GM12873 (cell line): ENCODE data around the gene ASCC1.

Experiments used
- TF ChIP-seq, protein P1 (sequence below): IDR thresholded peaks from 2 replicates; pipeline ENCODE4 v1.5.1; 2012; ENCODE audit warnings: low read depth, mild to moderate bottlenecking, moderate library complexity, low read length, control low read depth; ENCODE audit not compliant: insufficient read depth; ENCODE audit errors: missing control alignments

Gene ASCC1

DNA sequence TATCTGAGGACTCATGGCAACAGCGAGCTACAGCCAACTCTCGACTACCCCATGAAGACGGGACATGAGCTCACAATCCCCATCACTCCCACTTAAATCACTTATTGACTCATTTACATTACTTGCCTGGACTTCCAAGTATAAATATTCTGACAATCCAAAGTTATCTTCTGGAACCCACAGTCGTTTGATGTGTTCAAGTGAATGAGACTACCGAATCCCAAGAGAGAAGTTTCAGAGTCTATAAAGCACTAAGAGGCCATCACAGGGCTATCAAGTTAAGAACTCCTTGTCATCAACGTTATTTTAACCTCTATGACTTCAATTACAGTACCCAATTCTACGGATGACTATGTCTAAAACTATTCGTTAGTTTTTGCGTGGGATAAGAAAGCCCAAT is 11.8 kb downstream of the ASCC1 start:
- TF ChIP-seq, protein P1, sequence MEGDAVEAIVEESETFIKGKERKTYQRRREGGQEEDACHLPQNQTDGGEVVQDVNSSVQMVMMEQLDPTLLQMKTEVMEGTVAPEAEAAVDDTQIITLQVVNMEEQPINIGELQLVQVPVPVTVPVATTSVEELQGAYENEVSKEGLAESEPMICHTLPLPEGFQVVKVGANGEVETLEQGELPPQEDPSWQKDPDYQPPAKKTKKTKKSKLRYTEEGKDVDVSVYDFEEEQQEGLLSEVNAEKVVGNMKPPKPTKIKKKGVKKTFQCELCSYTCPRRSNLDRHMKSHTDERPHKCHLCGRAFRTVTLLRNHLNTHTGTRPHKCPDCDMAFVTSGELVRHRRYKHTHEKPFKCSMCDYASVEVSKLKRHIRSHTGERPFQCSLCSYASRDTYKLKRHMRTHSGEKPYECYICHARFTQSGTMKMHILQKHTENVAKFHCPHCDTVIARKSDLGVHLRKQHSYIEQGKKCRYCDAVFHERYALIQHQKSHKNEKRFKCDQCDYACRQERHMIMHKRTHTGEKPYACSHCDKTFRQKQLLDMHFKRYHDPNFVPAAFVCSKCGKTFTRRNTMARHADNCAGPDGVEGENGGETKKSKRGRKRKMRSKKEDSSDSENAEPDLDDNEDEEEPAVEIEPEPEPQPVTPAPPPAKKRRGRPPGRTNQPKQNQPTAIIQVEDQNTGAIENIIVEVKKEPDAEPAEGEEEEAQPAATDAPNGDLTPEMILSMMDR = no peak

DNA sequence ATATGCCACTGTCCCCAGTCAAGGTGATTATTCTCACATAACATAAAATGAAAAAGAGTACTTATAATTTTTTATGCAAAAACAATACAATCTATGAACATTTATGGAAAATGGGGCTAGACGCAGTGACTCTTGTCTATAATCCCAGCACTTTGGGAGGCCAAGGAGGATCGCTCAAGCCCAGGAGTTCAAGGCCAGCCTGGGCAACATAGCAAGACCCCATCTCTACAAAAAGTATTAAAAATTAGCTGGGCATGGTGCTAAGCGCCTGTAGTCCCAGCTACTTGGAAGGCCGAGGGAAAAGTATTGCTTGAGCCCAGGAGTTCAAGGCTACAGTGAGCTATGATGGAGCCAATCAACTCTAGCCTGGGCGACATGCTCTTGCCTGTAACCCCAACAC is 14.8 kb downstream of the ASCC1 start:
- TF ChIP-seq, protein P1 = no peak

DNA sequence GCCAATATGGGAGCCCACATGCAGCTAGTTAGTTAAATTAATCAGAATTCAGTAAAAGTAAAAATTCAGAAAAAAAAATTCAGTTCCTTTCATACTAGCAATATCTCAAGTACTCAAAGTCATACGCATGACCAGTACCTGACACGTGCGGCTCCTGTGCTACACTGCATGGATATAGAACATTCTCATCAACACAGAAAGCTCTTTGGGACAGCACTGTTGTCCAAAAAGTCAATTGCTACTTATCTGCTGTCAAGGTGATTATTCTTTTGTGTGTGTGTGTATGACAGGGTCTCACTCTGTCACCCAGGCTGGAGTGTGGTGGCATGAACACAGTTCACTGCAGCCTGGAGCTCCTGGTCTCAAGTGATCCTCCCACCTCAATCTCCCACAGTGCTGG is 15.2 kb downstream of the ASCC1 start:
- TF ChIP-seq, protein P1 = no peak

DNA sequence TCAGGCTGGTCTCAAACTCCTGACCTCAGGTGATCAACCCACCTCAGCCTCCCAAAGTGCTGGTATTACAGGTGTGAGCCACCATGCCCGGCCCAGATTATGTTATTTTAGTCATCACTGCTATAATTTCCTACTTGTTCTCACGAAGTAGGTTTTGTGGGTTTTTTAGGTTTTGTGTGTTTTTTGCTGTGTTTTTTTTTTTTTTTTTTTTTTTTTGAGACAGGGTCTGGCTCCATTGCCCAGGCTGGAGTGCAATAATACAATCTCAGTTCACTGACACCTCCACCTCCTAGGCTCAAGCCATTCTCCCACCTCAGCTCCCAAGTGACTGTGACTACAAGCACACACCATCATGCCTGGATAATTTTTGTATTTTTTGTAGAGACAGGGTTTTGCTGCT is 21.1 kb downstream of the ASCC1 start:
- TF ChIP-seq, protein P1 = no peak

DNA sequence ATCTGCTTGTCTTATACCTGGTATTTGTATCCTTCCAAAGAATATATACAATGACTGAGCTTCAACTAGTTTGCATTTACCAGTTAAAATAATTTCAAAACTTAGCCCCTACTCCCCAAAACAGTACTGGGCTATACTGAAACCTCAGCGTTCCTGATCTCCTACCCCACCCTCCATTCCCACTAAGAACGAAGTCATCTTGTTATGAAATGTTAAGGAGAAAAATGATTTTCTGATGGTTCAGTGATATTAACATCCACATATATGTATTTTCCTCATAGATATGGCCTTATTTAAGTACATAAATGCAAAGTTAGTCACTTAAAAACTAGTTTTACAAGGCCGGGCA is 29.1 kb downstream of the ASCC1 start:
- TF ChIP-seq, protein P1 = no peak

DNA sequence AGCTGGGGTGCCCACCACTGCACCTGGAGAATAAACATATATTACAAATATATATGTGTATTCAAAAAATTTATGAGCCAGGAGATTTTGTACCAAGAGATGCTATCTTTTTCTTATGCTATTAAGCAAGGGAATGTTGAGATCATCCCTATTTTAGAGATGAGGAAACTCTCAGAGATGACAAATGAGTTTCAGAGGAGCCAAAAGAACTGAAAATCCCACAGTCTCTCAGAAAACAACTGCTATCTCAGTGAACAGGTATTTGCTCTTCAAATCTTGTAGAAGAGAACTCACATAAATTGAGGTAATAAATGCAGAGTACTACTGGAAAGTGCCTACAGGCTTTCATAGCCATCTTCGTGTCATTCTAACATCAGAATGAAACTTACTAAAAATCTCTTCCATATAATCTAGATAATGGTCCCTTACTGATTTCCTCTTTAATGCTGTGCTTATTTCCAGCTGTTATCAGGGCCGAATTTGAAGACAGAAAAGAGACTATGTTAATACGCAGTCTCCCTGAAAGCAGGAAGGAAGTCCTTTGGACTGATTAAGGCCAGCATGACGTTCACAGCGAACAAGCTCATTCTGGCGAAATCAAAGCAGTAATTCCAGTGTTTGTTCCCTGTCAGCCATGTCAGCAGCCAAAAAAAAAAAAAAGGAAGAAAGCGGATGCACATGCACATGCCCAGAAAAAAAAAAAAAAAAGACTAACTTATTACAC is 29.7 kb downstream of the ASCC1 start:
- TF ChIP-seq, protein P1 = no peak

DNA sequence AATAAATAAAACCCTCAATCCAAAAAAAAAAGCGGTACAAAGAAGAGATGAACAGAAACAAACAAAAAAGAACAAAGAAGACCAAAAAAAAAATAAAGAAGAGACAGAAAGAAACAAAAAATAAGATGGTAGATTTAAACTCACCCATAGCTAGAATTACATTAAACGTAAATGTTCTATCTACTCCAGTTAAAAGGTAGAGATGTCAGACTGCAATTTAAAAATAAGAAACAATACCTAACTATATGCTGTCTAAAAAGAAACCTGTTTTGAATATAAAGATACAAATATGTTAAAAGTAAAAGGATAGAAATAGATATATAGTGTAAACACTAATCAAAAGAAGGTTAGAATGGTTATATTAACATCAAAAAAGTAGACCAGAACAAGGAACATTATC is 31.9 kb downstream of the ASCC1 start:
- TF ChIP-seq, protein P1 = no peak

DNA sequence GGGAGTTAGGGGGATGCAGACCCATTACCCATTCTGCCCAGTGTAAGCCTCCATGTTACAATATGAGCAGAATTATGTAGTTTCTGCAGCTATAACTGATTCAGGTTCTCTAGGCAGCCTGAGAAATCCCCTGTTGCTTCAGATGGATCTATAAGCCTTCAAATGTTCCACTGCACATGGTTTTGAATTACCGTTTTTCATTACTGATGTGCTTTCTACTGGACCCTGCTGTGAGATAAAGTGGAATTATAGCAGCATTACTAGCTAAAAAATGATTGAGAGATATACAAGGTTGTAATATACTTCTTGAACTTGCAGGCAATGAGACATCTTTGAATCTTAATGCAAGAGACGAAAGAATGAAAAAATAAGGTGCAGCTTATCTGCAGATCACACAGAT is 38.6 kb downstream of the ASCC1 start:
- TF ChIP-seq, protein P1 = no peak
